GM12874 (cell line): ENCODE measurements around the gene GAB4.
A peak's percentile ranks its signal among the peaks of the same experiment; 100 is the strongest.

Source experiments
- CTCF ChIP-seq: IDR thresholded peaks from 2 replicates; pipeline ENCODE4 v1.5.1; 2011; ENCODE audit warnings: low read depth, mild to moderate bottlenecking, control low read depth, low read length, moderate library complexity; ENCODE audit not compliant: insufficient read depth

The GAB4 gene

GRCh38 chr22:16936625-16937024 lies 71.4 kb downstream of the GAB4 start:
- no peak for TF ChIP-seq CTCF

- TF ChIP-seq CTCF, result no peak
Measured at GRCh38 chr22:16935209-16935608, 72.8 kb downstream of the GAB4 start.

DNA sequence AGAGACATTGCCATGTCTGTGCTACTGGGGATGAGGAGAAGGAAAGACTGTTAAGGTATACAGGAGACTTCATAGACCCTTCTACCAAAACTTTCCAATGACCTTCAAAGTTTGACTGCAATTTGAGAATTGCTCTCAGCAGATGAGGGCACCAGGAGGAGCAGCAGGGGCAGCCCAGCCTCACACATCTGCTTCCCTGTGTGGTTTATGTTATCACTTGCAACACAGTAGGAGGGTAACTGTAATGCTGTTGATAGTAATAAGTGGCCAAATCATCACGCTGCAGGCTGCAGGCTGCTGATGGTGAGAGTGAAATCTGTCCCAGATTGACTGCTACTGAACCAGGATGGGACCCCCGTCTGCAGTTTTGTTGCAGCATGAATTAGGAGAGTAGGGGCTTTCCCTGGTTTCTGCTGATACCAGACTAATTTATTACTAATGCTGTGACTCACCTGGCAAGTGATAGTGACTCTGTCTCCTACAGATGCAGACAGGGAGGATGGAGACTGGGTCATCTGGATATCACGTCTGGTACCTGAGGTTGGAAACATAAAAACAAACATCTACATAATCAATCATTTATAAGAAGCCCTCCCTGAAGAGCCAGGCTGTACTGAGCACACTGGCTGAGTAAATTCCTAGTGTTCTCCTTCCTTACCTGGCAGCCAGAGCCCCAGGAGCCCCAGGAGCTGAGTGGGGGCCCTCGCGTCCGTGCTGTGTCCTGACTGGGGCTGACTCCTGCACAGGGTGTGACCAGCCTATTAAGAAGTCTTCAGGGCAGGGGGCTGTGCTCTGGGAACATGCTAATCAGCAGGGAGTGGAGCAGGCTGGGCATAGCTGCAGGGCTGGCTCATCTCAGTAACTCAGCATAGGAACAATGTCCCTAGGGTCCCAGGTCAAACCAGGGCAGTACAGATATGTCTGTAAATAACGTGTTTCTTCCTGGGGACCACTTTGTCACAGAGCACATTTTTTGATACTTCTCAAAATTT lies 74.4 kb downstream of the GAB4 start:
- TF ChIP-seq CTCF, result no peak

GRCh38 chr22:16932577-16932976 lies 75.4 kb downstream of the GAB4 start:
- peak; percentile 16; the same call in 1 of the 2 replicates for TF ChIP-seq CTCF

- TF ChIP-seq CTCF, result no peak
Measured at GRCh38 chr22:16925407-16925966, 82.5 kb downstream of the GAB4 start.

- TF ChIP-seq CTCF, result no peak
Measured at GRCh38 chr22:16922706-16923105, 85.3 kb downstream of the GAB4 start.

GRCh38 chr22:16922076-16922475 lies 85.9 kb downstream of the GAB4 start:
- TF ChIP-seq CTCF, result no peak
